OCI-LY1 (cell line): Measurements from ENCODE around the gene LANCL2.

Experiments
- H2AFZ ChIP-seq: fragments of 200-600 bp; sonication (generic), shearing (Covaris generic); 2 replicates; pipeline ENCODE4 v1.6.0; 2014; ENCODE audit warnings: antibody characterized with exemption, mild to moderate bottlenecking, low read length
- H3F3A ChIP-seq: fragments of 200-600 bp; sonication (generic), shearing (Covaris generic); 2 replicates; pipeline ENCODE4 v1.6.0; 2014; ENCODE audit warnings: mild to moderate bottlenecking, antibody characterized with exemption, low read length, moderate library complexity; ENCODE audit not compliant: insufficient read depth
- H3K27ac ChIP-seq: fragments of 200-600 bp; sonication (generic); 2 replicates; pipeline ENCODE4 v1.5.1; 2014; ENCODE audit warnings: low read length, mixed run types, mild to moderate bottlenecking, low read depth; ENCODE audit not compliant: poor library complexity, severe bottlenecking
- H3K27me3 ChIP-seq: fragments of 200-600 bp; sonication (generic); 2 replicates; pipeline ENCODE4 v1.6.0; 2014; ENCODE audit warnings: antibody characterized with exemption, mild to moderate bottlenecking, low read length, moderate library complexity; ENCODE audit not compliant: insufficient read depth
- H3K36me3 ChIP-seq: fragments of 200-600 bp; sonication (generic); 2 replicates; pipeline ENCODE4 v1.6.1; 2014; ENCODE audit warnings: mild to moderate bottlenecking, antibody characterized with exemption, low read length, moderate library complexity, mixed read lengths; ENCODE audit not compliant: insufficient read depth
- H3K4me1 ChIP-seq: fragments of 200-600 bp; sonication (generic); 2 replicates; pipeline ENCODE4 v1.5.1; 2014; ENCODE audit warnings: mild to moderate bottlenecking, low read length, moderate library complexity; ENCODE audit not compliant: insufficient read depth, severe bottlenecking
- H3K4me2 ChIP-seq: fragments of 200-600 bp; sonication (generic), shearing (Covaris generic); 2 replicates; pipeline ENCODE4 v1.6.1; 2014; ENCODE audit warnings: low read length
- H3K4me3 ChIP-seq: fragments of 200-600 bp; sonication (generic); 2 replicates; pipeline ENCODE4 v1.5.1; 2014; ENCODE audit warnings: low read length, low read depth, mild to moderate bottlenecking, mixed read lengths; ENCODE audit not compliant: poor library complexity, severe bottlenecking
- H3K79me2 ChIP-seq: fragments of 200-600 bp; shearing (Covaris generic); 2 replicates; pipeline ENCODE4 v1.6.1; 2016; ENCODE audit warnings: mixed run types, low read length, mixed read lengths; ENCODE audit not compliant: insufficient read depth
- H3K9ac ChIP-seq: fragments of 200-600 bp; sonication (generic), shearing (Covaris generic); 2 replicates; pipeline ENCODE4 v1.6.1; 2014; ENCODE audit warnings: mild to moderate bottlenecking, low read length, mixed read lengths
- H3K9me2 ChIP-seq: fragments of 200-600 bp; sonication (generic), shearing (Covaris generic); 2 replicates; pipeline ENCODE4 v1.6.1; 2014; ENCODE audit warnings: low read depth, mild to moderate bottlenecking, low read length, mixed read lengths
- H3K9me3 ChIP-seq: fragments of 200-600 bp; shearing (Covaris generic); 2 replicates; pipeline ENCODE4 v1.6.1; 2014; ENCODE audit warnings: low read length, mixed read lengths
- H4K20me1 ChIP-seq: fragments of 200-600 bp; sonication (generic), shearing (Covaris generic); 2 replicates; pipeline ENCODE4 v1.6.0; 2016; ENCODE audit warnings: mild to moderate bottlenecking, low read length; ENCODE audit not compliant: insufficient read depth
- EZH2 ChIP-seq: fragments of 200-600 bp; sonication (generic), shearing (Covaris generic); IDR thresholded peaks from 2 replicates; pipeline ENCODE4 v1.8.0; 2017; ENCODE audit warnings: borderline replicate concordance, mixed run types, mild to moderate bottlenecking, antibody characterized with exemption, low read length, moderate library complexity, mixed read lengths
- TF ChIP-seq, protein P1 (sequence below): fragments of 200-600 bp; sonication (generic), shearing (Covaris generic); IDR thresholded peaks from 2 replicates; pipeline ENCODE4 v1.5.1; 2017; ENCODE audit warnings: mild to moderate bottlenecking, antibody characterized with exemption, low read length, moderate library complexity, mixed read lengths

LANCL2 gene

DNA sequence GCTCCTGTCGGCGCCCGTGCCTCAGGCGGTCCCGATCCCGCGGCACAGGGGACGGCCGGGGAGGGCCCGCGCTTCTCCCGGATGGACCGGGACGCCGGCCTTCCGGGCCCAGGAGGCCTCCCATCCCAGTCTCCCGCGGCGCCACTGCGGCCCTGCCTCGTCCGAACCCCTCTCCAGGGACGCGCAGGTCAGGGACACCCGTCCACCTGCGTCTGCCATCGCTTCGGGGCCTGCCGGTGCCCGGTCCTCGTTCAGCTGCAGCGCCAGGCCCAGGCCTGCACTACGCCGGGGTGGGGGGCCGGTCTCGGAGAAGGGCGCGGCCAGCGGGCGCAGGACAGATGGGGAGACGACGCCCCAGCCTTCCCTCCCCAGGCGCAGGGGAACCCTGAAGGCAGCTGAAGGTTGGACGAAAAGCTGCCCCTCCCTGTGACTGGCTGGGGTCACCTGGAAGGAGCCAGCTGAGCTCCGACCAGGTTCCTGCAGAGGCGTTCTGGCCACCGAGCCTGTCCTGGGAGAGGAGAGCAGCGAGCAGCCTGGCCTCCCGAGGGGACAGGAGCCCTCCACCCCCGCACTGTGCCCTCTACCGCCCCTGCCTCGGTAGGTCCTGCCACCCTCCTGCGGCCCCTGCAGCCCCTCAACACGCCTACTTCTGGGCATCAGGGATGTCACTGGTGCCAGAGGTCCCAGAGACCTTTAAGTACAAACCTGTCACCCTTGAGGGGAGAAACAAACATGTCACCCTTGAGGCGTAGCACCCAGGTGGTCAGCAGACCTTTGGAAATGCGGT is 84.3 kb downstream of the LANCL2 start:
- Histone ChIP-seq H2AFZ (no peak overlapping the region), H3K9me3 (no peaks in the 10 kb centered on the region), H3F3A (no peaks in the 10 kb centered on the region), H3K4me1 (no peaks in the 10 kb centered on the region), H3K79me2 (no peaks in the 10 kb centered on the region), H3K4me2 (no peak overlapping the region), H3K9ac (no peak overlapping the region), H3K27ac (no peak overlapping the region), H3K27me3 (no peaks in the 10 kb centered on the region), H3K9me2 (no peaks in the 10 kb centered on the region), H3K4me3 (no peak overlapping the region), H3K36me3 (peaks cover 39% of the 10 kb centered on the region), H4K20me1 (no peaks in the 10 kb centered on the region)
- TF ChIP-seq, protein P1, sequence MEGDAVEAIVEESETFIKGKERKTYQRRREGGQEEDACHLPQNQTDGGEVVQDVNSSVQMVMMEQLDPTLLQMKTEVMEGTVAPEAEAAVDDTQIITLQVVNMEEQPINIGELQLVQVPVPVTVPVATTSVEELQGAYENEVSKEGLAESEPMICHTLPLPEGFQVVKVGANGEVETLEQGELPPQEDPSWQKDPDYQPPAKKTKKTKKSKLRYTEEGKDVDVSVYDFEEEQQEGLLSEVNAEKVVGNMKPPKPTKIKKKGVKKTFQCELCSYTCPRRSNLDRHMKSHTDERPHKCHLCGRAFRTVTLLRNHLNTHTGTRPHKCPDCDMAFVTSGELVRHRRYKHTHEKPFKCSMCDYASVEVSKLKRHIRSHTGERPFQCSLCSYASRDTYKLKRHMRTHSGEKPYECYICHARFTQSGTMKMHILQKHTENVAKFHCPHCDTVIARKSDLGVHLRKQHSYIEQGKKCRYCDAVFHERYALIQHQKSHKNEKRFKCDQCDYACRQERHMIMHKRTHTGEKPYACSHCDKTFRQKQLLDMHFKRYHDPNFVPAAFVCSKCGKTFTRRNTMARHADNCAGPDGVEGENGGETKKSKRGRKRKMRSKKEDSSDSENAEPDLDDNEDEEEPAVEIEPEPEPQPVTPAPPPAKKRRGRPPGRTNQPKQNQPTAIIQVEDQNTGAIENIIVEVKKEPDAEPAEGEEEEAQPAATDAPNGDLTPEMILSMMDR, result no peak
- TF ChIP-seq EZH2, result no peak

DNA sequence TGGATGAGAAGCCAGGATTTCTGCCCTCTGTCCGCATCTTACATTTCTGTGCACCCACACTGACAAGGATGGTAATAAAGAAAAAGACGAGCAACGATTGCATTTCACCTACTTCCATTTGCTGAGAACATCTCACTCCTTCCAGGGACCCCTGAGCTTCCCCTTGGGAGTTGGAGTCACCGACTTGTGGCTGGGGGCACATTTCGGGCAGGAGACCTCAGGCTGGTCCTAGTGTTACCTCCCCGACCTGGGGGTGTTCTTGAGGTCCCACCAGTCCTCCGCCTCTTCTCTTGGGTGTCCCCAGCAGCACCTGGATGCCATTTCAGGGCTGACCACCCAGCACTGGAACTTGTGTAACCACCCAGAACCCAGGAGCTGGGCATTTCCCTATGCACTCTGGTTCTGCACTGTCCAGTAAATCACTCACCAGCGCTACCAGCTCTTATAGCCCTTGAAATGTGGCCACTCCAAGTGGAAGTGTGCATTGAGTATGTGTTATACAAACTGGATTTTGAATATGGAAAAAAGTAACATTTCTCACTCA is 84.9 kb downstream of the LANCL2 start:
- H3K4me3 ChIP-seq, result no peak overlapping the region
- no peak overlapping the region for H3K4me2 ChIP-seq
- TF ChIP-seq, protein P1, result no peak
- no peak for TF ChIP-seq EZH2
- H4K20me1 ChIP-seq, result no peaks in the 10 kb centered on the region
- H2AFZ ChIP-seq, result no peak overlapping the region
- H3K4me1 ChIP-seq, result no peaks in the 10 kb centered on the region
- H3K9me2 ChIP-seq, result no peaks in the 10 kb centered on the region
- no peaks in the 10 kb centered on the region for H3K79me2 ChIP-seq
- H3K27me3 ChIP-seq, result no peaks in the 10 kb centered on the region
- H3F3A ChIP-seq, result no peaks in the 10 kb centered on the region
- H3K27ac ChIP-seq, result no peak overlapping the region
- peaks cover 39% of the 10 kb centered on the region for H3K36me3 ChIP-seq
- H3K9ac ChIP-seq, result no peak overlapping the region
- no peaks in the 10 kb centered on the region for H3K9me3 ChIP-seq

DNA sequence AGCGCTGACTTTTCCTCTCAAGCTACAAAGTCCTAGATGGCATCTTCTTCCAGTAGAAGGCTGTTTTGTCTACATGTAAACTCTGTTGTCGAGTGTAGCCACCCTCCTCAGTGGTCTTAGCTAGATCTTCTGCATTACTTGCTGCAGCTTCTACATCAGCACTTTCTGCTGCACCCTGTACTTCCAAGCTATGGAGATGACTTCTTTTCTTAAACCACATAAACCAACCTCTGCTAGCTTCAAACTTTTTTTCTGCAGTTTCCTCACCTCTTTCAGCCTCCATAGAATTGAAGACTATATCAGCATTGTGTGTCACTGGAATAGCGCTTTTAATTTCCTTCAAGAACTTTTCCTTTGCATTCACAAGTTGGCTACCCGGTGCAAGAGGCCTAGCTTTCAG is 87.8 kb downstream of the LANCL2 start:
- Histone ChIP-seq H3K4me2 (no peak overlapping the region), H3K9me3 (no peaks in the 10 kb centered on the region), H3K27me3 (no peaks in the 10 kb centered on the region), H3K4me3 (no peak overlapping the region), H3K79me2 (no peaks in the 10 kb centered on the region), H2AFZ (no peak overlapping the region), H3K27ac (no peak overlapping the region), H4K20me1 (no peaks in the 10 kb centered on the region), H3K4me1 (no peaks in the 10 kb centered on the region), H3K9me2 (no peaks in the 10 kb centered on the region), H3K9ac (no peak overlapping the region), H3F3A (no peaks in the 10 kb centered on the region), H3K36me3 (peaks cover 30% of the 10 kb centered on the region)
- no peak for TF ChIP-seq EZH2
- TF ChIP-seq, protein P1, result no peak
